ENCODE data around the gene HDC. TPM values are rescaled to one million over a fixed set of nuclear protein-coding genes. Genes with fewer than 3 reads are reported as not detected.

The HDC gene
- polyA plus RNA-seq, 1 donor (not counting 4 experiments of a cell fraction or from before 2014, with no cell fraction given): not detected

DNA sequence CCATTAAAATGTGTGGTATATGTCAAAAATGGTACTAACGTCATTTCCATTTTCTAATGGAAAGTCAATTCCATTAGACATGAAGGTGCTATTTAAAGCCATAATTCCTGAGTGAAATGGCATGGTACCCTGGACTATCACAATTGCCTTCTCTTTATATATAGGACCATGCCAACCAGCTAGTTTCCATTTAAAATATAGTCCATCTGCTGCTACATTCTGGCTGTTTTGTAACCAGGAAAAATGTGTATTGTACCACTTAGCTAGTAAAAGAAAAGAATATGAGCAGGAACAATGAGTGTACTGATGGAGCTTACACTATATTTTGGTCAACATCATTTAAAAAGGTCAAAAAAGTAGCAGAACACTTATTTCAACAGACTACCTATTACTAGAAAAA lies 30.4 kb upstream of the HDC start:
- H3K9ac ChIP-seq (ENCODE audit: control insufficient read depth, extremely low read depth, insufficient read depth, low read length): no peak overlapping the region
- no peak for FAIRE-seq
- dilution Hi-C loops (cut with MboI; ENCODE audit: extremely low pct_ligation_motif_present, low sequenced_read_pairs): no loop called here
- TF ChIP-seq EZH2 (IDR thresholded peaks at IDR 0.05; ENCODE audit: low read length): no peak
- TF ChIP-seq, protein P1, sequence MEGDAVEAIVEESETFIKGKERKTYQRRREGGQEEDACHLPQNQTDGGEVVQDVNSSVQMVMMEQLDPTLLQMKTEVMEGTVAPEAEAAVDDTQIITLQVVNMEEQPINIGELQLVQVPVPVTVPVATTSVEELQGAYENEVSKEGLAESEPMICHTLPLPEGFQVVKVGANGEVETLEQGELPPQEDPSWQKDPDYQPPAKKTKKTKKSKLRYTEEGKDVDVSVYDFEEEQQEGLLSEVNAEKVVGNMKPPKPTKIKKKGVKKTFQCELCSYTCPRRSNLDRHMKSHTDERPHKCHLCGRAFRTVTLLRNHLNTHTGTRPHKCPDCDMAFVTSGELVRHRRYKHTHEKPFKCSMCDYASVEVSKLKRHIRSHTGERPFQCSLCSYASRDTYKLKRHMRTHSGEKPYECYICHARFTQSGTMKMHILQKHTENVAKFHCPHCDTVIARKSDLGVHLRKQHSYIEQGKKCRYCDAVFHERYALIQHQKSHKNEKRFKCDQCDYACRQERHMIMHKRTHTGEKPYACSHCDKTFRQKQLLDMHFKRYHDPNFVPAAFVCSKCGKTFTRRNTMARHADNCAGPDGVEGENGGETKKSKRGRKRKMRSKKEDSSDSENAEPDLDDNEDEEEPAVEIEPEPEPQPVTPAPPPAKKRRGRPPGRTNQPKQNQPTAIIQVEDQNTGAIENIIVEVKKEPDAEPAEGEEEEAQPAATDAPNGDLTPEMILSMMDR (optimal IDR thresholded peaks at IDR 0.05 in 1 of 3, IDR thresholded peaks at IDR 0.05 in 1 of 3, conservative IDR thresholded peaks at IDR 0.05 in 1 of 3; ENCODE audit: extremely low read depth in 1 of 3, insufficient read depth in 2 of 3, low read length in 3 of 3): no peak
- H3K79me2 ChIP-seq (ENCODE audit: control insufficient read depth, insufficient read depth, low read length): no peaks in the 10 kb centered on the region
- H3K4me1 ChIP-seq (ENCODE audit: control insufficient read depth, extremely low read depth, insufficient read depth, low read length): no peaks in the 10 kb centered on the region
- no peaks in the 10 kb centered on the region for H3K36me3 ChIP-seq (ENCODE audit: control insufficient read depth in 2 of 2, extremely low read depth in 1 of 2, insufficient read depth in 2 of 2, low read length in 2 of 2)
- no peaks in the 10 kb centered on the region for H3K9me3 ChIP-seq (ENCODE audit: control insufficient read depth, low read depth, low read length)
- no peak for DNase-seq (ENCODE audit: low read depth, low spot score)
- no peak overlapping the region for H3K4me3 ChIP-seq (ENCODE audit: control insufficient read depth in 2 of 3, extremely low read depth in 1 of 3, insufficient read depth in 2 of 3, low read depth in 1 of 3, low read length in 3 of 3)
- H3K27ac ChIP-seq (ENCODE audit: control insufficient read depth, insufficient read depth, low read length): no peak overlapping the region
- H4K20me1 ChIP-seq (ENCODE audit: control insufficient read depth, extremely low read depth, insufficient read depth, low read length): no peaks in the 10 kb centered on the region
- no peaks in the 10 kb centered on the region for H3K27me3 ChIP-seq (ENCODE audit: control insufficient read depth, extremely low read depth, insufficient read depth, low read length)
- H3K4me2 ChIP-seq (ENCODE audit: control insufficient read depth, extremely low read depth, insufficient read depth, low read depth, low read length): no peak overlapping the region
- H2AFZ ChIP-seq (ENCODE audit: control insufficient read depth, low read length): no peak overlapping the region
- no peaks in the 10 kb centered on the region for H3K9me1 ChIP-seq (ENCODE audit: control insufficient read depth, extremely low read depth, insufficient read depth, low read length)

DNA sequence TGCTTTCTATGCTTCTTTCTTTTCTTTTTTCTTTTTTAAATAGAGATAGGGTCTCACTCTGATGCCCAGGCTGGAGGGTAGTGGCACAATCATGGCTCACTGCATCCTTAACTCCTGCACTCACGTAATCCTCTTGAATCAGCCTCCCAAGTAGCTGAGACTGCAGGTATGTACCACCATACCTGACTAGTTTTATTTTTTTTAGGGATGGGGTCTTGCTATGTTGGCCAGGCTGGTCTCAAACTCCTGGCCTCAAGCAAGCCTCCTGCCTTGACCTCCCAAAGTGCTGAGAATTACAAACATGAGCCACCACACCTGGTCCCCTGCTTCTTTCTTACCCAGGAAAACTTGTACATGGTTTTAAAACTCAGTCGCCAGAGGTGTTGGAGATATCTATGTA lies 24.2 kb upstream of the HDC start:
- FAIRE-seq (no peak), DNase-seq (ENCODE audit: low read depth, low spot score) (no peak)
- Histone ChIP-seq H3K36me3 (ENCODE audit: control insufficient read depth in 2 of 2, extremely low read depth in 1 of 2, insufficient read depth in 2 of 2, low read length in 2 of 2) (peaks cover 4 to 8% of the 10 kb centered on the region in 2 experiments), H3K4me3 (ENCODE audit: control insufficient read depth in 2 of 3, extremely low read depth in 1 of 3, insufficient read depth in 2 of 3, low read depth in 1 of 3, low read length in 3 of 3) (no peak overlapping the region), H3K27me3 (ENCODE audit: control insufficient read depth, extremely low read depth, insufficient read depth, low read length) (no peaks in the 10 kb centered on the region), H2AFZ (ENCODE audit: control insufficient read depth, low read length) (no peak overlapping the region), H3K27ac (ENCODE audit: control insufficient read depth, insufficient read depth, low read length) (no peak overlapping the region), H3K79me2 (ENCODE audit: control insufficient read depth, insufficient read depth, low read length) (no peaks in the 10 kb centered on the region), H4K20me1 (ENCODE audit: control insufficient read depth, extremely low read depth, insufficient read depth, low read length) (no peaks in the 10 kb centered on the region), H3K9me1 (ENCODE audit: control insufficient read depth, extremely low read depth, insufficient read depth, low read length) (no peaks in the 10 kb centered on the region), H3K9ac (ENCODE audit: control insufficient read depth, extremely low read depth, insufficient read depth, low read length) (no peak overlapping the region), H3K4me2 (ENCODE audit: control insufficient read depth, extremely low read depth, insufficient read depth, low read depth, low read length) (no peak overlapping the region), H3K4me1 (ENCODE audit: control insufficient read depth, extremely low read depth, insufficient read depth, low read length) (no peaks in the 10 kb centered on the region), H3K9me3 (ENCODE audit: control insufficient read depth, low read depth, low read length) (no peaks in the 10 kb centered on the region)
- TF ChIP-seq, protein P1 (optimal IDR thresholded peaks at IDR 0.05 in 1 of 3, IDR thresholded peaks at IDR 0.05 in 1 of 3, conservative IDR thresholded peaks at IDR 0.05 in 1 of 3; ENCODE audit: extremely low read depth in 1 of 3, insufficient read depth in 2 of 3, low read length in 3 of 3): no peak
- TF ChIP-seq EZH2 (IDR thresholded peaks at IDR 0.05; ENCODE audit: low read length): no peak
- dilution Hi-C loops (cut with MboI; ENCODE audit: extremely low pct_ligation_motif_present, low sequenced_read_pairs): no loop called here
